ENCODE data around the gene PLEKHJ1. TPM values are rescaled to one million over a fixed set of nuclear protein-coding genes. Genes with fewer than 3 reads are reported as not detected.

The PLEKHJ1 gene
- total and polyA plus RNA-seq, 2 of the 8 experiments (the other 6 are each of a cell fraction or from before 2014, with no cell fraction given): 135 to 187 TPM

DNA sequence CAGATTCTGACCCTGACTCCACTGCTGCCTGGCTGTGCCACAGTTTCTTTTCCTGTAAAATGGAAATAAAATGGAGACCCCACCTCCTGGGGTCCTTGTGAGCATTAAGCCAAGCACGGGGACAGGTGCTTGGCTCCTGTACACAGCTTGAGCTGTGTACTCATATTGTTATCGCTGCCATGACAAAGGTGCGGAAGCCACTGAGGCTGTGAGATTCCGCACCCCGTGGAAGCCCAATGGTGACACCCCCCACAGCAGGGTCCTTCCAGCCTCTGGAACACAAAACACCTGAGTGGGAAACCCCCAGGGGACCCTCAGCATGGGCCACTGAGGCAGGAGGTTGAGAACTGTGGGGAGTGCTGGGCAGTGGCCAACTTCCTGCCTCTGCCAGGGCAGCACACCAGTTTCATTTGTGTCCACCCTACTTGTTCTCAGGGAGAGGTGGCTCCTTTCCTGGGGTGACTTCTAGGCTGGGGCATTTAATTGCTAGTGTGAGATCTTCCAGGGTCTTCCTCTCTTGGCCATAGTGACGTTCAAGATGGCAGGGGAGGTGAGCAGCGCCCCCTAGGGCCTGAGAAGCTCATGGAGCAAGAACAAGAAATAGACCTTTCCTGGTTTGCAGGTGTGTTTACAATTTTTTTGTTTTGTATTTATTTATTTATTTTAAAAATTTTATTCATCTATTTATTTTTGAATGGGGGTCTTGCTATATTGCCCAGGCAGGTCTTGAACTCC lies 25.5 kb upstream of the PLEKHJ1 start (continued):
- TF ChIP-seq, protein P1, sequence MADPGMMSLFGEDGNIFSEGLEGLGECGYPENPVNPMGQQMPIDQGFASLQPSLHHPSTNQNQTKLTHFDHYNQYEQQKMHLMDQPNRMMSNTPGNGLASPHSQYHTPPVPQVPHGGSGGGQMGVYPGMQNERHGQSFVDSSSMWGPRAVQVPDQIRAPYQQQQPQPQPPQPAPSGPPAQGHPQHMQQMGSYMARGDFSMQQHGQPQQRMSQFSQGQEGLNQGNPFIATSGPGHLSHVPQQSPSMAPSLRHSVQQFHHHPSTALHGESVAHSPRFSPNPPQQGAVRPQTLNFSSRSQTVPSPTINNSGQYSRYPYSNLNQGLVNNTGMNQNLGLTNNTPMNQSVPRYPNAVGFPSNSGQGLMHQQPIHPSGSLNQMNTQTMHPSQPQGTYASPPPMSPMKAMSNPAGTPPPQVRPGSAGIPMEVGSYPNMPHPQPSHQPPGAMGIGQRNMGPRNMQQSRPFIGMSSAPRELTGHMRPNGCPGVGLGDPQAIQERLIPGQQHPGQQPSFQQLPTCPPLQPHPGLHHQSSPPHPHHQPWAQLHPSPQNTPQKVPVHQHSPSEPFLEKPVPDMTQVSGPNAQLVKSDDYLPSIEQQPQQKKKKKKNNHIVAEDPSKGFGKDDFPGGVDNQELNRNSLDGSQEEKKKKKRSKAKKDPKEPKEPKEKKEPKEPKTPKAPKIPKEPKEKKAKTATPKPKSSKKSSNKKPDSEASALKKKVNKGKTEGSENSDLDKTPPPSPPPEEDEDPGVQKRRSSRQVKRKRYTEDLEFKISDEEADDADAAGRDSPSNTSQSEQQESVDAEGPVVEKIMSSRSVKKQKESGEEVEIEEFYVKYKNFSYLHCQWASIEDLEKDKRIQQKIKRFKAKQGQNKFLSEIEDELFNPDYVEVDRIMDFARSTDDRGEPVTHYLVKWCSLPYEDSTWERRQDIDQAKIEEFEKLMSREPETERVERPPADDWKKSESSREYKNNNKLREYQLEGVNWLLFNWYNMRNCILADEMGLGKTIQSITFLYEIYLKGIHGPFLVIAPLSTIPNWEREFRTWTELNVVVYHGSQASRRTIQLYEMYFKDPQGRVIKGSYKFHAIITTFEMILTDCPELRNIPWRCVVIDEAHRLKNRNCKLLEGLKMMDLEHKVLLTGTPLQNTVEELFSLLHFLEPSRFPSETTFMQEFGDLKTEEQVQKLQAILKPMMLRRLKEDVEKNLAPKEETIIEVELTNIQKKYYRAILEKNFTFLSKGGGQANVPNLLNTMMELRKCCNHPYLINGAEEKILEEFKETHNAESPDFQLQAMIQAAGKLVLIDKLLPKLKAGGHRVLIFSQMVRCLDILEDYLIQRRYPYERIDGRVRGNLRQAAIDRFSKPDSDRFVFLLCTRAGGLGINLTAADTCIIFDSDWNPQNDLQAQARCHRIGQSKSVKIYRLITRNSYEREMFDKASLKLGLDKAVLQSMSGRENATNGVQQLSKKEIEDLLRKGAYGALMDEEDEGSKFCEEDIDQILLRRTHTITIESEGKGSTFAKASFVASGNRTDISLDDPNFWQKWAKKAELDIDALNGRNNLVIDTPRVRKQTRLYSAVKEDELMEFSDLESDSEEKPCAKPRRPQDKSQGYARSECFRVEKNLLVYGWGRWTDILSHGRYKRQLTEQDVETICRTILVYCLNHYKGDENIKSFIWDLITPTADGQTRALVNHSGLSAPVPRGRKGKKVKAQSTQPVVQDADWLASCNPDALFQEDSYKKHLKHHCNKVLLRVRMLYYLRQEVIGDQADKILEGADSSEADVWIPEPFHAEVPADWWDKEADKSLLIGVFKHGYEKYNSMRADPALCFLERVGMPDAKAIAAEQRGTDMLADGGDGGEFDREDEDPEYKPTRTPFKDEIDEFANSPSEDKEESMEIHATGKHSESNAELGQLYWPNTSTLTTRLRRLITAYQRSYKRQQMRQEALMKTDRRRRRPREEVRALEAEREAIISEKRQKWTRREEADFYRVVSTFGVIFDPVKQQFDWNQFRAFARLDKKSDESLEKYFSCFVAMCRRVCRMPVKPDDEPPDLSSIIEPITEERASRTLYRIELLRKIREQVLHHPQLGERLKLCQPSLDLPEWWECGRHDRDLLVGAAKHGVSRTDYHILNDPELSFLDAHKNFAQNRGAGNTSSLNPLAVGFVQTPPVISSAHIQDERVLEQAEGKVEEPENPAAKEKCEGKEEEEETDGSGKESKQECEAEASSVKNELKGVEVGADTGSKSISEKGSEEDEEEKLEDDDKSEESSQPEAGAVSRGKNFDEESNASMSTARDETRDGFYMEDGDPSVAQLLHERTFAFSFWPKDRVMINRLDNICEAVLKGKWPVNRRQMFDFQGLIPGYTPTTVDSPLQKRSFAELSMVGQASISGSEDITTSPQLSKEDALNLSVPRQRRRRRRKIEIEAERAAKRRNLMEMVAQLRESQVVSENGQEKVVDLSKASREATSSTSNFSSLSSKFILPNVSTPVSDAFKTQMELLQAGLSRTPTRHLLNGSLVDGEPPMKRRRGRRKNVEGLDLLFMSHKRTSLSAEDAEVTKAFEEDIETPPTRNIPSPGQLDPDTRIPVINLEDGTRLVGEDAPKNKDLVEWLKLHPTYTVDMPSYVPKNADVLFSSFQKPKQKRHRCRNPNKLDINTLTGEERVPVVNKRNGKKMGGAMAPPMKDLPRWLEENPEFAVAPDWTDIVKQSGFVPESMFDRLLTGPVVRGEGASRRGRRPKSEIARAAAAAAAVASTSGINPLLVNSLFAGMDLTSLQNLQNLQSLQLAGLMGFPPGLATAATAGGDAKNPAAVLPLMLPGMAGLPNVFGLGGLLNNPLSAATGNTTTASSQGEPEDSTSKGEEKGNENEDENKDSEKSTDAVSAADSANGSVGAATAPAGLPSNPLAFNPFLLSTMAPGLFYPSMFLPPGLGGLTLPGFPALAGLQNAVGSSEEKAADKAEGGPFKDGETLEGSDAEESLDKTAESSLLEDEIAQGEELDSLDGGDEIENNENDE (IDR thresholded peaks at IDR 0.05; ENCODE audit: insufficient replicate concordance, low read length): no peak
- no peak for TF ChIP-seq EP300 (IDR thresholded peaks at IDR 0.05; ENCODE audit: borderline replicate concordance in 1 of 2, low read depth in 2 of 2, low read length in 2 of 2)
- TF ChIP-seq, protein P2, sequence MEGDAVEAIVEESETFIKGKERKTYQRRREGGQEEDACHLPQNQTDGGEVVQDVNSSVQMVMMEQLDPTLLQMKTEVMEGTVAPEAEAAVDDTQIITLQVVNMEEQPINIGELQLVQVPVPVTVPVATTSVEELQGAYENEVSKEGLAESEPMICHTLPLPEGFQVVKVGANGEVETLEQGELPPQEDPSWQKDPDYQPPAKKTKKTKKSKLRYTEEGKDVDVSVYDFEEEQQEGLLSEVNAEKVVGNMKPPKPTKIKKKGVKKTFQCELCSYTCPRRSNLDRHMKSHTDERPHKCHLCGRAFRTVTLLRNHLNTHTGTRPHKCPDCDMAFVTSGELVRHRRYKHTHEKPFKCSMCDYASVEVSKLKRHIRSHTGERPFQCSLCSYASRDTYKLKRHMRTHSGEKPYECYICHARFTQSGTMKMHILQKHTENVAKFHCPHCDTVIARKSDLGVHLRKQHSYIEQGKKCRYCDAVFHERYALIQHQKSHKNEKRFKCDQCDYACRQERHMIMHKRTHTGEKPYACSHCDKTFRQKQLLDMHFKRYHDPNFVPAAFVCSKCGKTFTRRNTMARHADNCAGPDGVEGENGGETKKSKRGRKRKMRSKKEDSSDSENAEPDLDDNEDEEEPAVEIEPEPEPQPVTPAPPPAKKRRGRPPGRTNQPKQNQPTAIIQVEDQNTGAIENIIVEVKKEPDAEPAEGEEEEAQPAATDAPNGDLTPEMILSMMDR (IDR thresholded peaks at IDR 0.05; ENCODE audit: control extremely low read depth in 1 of 3, insufficient read depth in 1 of 3, low read depth in 1 of 3, low read length in 3 of 3): peak; percentile 56 to 73 (median 70)
- peak; percentile 40 to 48 for TF ChIP-seq RAD21 (IDR thresholded peaks at IDR 0.05 in 1 of 2, conservative IDR thresholded peaks at IDR 0.05 in 1 of 2; ENCODE audit: low read depth in 2 of 2, low read length in 2 of 2)
- peak; percentile 51; the same call in 1 of the 2 replicates for TF ChIP-seq CREB1 (IDR thresholded peaks at IDR 0.05)
- no peak for TF ChIP-seq SAP30 (IDR thresholded peaks at IDR 0.05; ENCODE audit: insufficient read depth, insufficient replicate concordance, low read length)
